IMR-90 (cell line): ENCODE results near the gene KIF6. TPM values are rescaled to one million over a fixed set of nuclear protein-coding genes. Genes with fewer than 3 reads are reported as not detected.

Experiments used
- ATAC-seq: fragments of 200-7000 bp; cut with Tn5 transposase; 2 replicates; pipeline ENCODE4 v1.9.1; 2020; ENCODE audit warnings: low read depth, mild to moderate bottlenecking, moderate library complexity
- BruUV-seq: library from RNA; stranded (reverse); fragments of 400-500 nt; replicated peaks from 2 replicates; lab custom pipeline; 2021; lab: Mats Ljungman, UMichigan
- CTCF ChIA-PET: fragments of 300-600 bp; formaldehyde crosslinking; extraction: SDS; loops from one replicate; lab custom pipeline; 2021; ENCODE audit warnings: antibody characterized with exemption; lab: Yijun Ruan, JAX
- POLR2A ChIA-PET: fragments of 300-600 bp; sonication (Branson Sonifier 250); formaldehyde crosslinking; loops from one replicate; lab custom pipeline; 2022; ENCODE audit warnings: antibody characterized with exemption; ENCODE audit not compliant: unreplicated experiment; lab: Charles Lee
- DNase-seq: peaks from one replicate; pipeline ENCODE4 v3.0.0; 2013
- H2AFZ ChIP-seq: replicated peaks from 2 replicates; pipeline ENCODE3; 2013; ENCODE audit warnings: low read length, mild to moderate bottlenecking; ENCODE audit not compliant: poor library complexity
- H2AK5ac ChIP-seq: 2 replicates; pipeline ENCODE4 v1.6.1; 2013; ENCODE audit warnings: low read depth, low read length, inconsistent platforms
- H2AK9ac ChIP-seq: replicated peaks from 2 replicates; pipeline ENCODE3; 2013; ENCODE audit warnings: mild to moderate bottlenecking, low read depth, low read length, moderate library complexity; ENCODE audit not compliant: poor library complexity
- H2BK120ac ChIP-seq: 2 replicates; pipeline ENCODE4 v1.6.1; 2013; ENCODE audit warnings: low read depth, low read length, inconsistent platforms
- H2BK15ac ChIP-seq: 3 replicates; pipeline ENCODE4 v1.6.1; 2013; ENCODE audit warnings: low read depth, low read length, inconsistent platforms
- H2BK20ac ChIP-seq: 2 replicates; pipeline ENCODE4 v1.6.1; 2013; ENCODE audit warnings: low read depth, mild to moderate bottlenecking, inconsistent platforms, low read length, moderate library complexity
- H2BK5ac ChIP-seq: 2 replicates; pipeline ENCODE4 v1.6.1; 2013; ENCODE audit warnings: mild to moderate bottlenecking, low read depth, low read length, inconsistent platforms; ENCODE audit not compliant: poor library complexity, severe bottlenecking
- H3K14ac ChIP-seq: replicated peaks from 2 replicates; pipeline ENCODE4 v1.6.1; 2013; ENCODE audit warnings: low read depth, low read length, inconsistent platforms
- H3K18ac ChIP-seq: 2 replicates; pipeline ENCODE4 v1.6.1; 2013; ENCODE audit warnings: low read depth, low read length, control low read depth
- H3K23ac ChIP-seq: 2 replicates; pipeline ENCODE4 v1.6.1; 2013; ENCODE audit warnings: low read depth, low read length, inconsistent platforms
- H3K27ac ChIP-seq: 2 replicates; pipeline ENCODE4 v1.5.1; 2013; ENCODE audit warnings: mild to moderate bottlenecking, control low read depth, low read length; ENCODE audit not compliant: insufficient read depth
- H3K27me3 ChIP-seq: 2 replicates; pipeline ENCODE4 v1.6.1; 2013; ENCODE audit warnings: low read length; ENCODE audit not compliant: control insufficient read depth, insufficient read depth
- H3K36me3 ChIP-seq: 2 replicates; pipeline ENCODE4 v1.6.1; 2013; ENCODE audit warnings: low read length, mixed read lengths; ENCODE audit not compliant: control insufficient read depth, insufficient read depth
- H3K4ac ChIP-seq: 2 replicates; pipeline ENCODE4 v1.6.1; 2013; ENCODE audit warnings: low read depth, low read length, inconsistent platforms
- H3K4me1 ChIP-seq: 2 replicates; pipeline ENCODE4 v1.6.1; 2013; ENCODE audit warnings: low read length, mixed read lengths; ENCODE audit not compliant: control insufficient read depth, insufficient read depth
- H3K4me2 ChIP-seq: 2 replicates; pipeline ENCODE4 v1.6.1; 2013; ENCODE audit warnings: low read depth, mild to moderate bottlenecking, control low read depth, low read length, moderate library complexity
- H3K4me3 ChIP-seq: 2 replicates; pipeline ENCODE4 v1.5.1; 2013; ENCODE audit warnings: low read depth, mild to moderate bottlenecking, control low read depth, low read length, moderate library complexity; ENCODE audit not compliant: insufficient read depth
- H3K56ac ChIP-seq: 2 replicates; pipeline ENCODE4 v1.6.1; 2013; ENCODE audit warnings: low read length, inconsistent platforms; ENCODE audit not compliant: insufficient read depth; ENCODE audit errors: extremely low read depth
- H3K79me1 ChIP-seq, 2 experiments: 2 replicates each; pipeline ENCODE4 v1.6.1; 2013; ENCODE audit warnings: low read length in 2 of 2, inconsistent platforms in 1 of 2, low read depth in 1 of 2
- H3K9ac ChIP-seq: 2 replicates; pipeline ENCODE4 v1.6.1; 2013; ENCODE audit warnings: low read depth, low read length, control low read depth
- H3K9me1 ChIP-seq: 2 replicates; pipeline ENCODE4 v1.6.1; 2013; ENCODE audit warnings: low read length, inconsistent platforms; ENCODE audit not compliant: insufficient read depth
- H3K9me3 ChIP-seq: 2 replicates; pipeline ENCODE4 v1.6.1; 2013; ENCODE audit warnings: low read length; ENCODE audit not compliant: control insufficient read depth, insufficient read depth
- H4K20me1 ChIP-seq: 2 replicates; pipeline ENCODE4 v1.6.1; 2013; ENCODE audit warnings: low read length, inconsistent platforms; ENCODE audit not compliant: insufficient read depth
- H4K5ac ChIP-seq: 2 replicates; pipeline ENCODE4 v1.6.1; 2013; ENCODE audit warnings: mild to moderate bottlenecking, low read depth, low read length, control low read depth
- H4K8ac ChIP-seq, 2 experiments: 2 replicates each; pipeline ENCODE4 v1.6.1; 2013; ENCODE audit warnings: low read depth in 2 of 2, low read length in 2 of 2, control low read depth in 1 of 2, inconsistent platforms in 1 of 2
- H4K91ac ChIP-seq: 2 replicates; pipeline ENCODE4 v1.6.1; 2013; ENCODE audit warnings: low read depth, low read length, inconsistent platforms; ENCODE audit not compliant: insufficient read depth
- BHLHE40 ChIP-seq: fragments of 150-350 bp; IDR thresholded peaks from 2 replicates; pipeline ENCODE4 v1.6.1; 2016; ENCODE audit warnings: mild to moderate bottlenecking, low read depth, low read length
- CEBPB ChIP-seq: IDR thresholded peaks from 2 replicates; pipeline ENCODE4 v1.6.1; 2012; ENCODE audit warnings: low read depth, low read length, improper control_type of control experiment
- CHD1 ChIP-seq: IDR thresholded peaks from 2 replicates; pipeline ENCODE4 v1.6.1; 2012; ENCODE audit warnings: low read depth, low read length, improper control_type of control experiment
- ELK1 ChIP-seq: fragments of 150-350 bp; IDR thresholded peaks from 2 replicates; pipeline ENCODE4 v1.6.1; 2016; ENCODE audit warnings: low read depth, mild to moderate bottlenecking, low read length, moderate library complexity, borderline replicate concordance
- MAFK ChIP-seq: IDR thresholded peaks from 2 replicates; pipeline ENCODE4 v1.6.1; 2012; ENCODE audit warnings: low read depth, low read length, improper control_type of control experiment
- MAZ ChIP-seq: IDR thresholded peaks from 2 replicates; pipeline ENCODE4 v1.6.1; 2012; ENCODE audit warnings: low read depth, mild to moderate bottlenecking, low read length, improper control_type of control experiment, moderate library complexity, borderline replicate concordance
- NFE2L2 ChIP-seq: fragments of 150-350 bp; IDR thresholded peaks from 2 replicates; pipeline ENCODE4 v1.6.1; 2016; ENCODE audit warnings: low read depth, mild to moderate bottlenecking, low read length
- RAD21 ChIP-seq: IDR thresholded peaks from 2 replicates; pipeline ENCODE4 v1.6.1; 2012; ENCODE audit warnings: low read length, improper control_type of control experiment
- RCOR1 ChIP-seq: IDR thresholded peaks from 2 replicates; pipeline ENCODE4 v1.6.1; 2012; ENCODE audit warnings: mild to moderate bottlenecking, low read length, improper control_type of control experiment; ENCODE audit not compliant: insufficient replicate concordance
- RFX5 ChIP-seq: IDR thresholded peaks from 2 replicates; pipeline ENCODE4 v1.8.0; 2012; ENCODE audit warnings: low read depth, mild to moderate bottlenecking, low read length, moderate library complexity
- SMC3 ChIP-seq: fragments of 150-350 bp; IDR thresholded peaks from 2 replicates; pipeline ENCODE4 v1.6.1; 2016; ENCODE audit warnings: low read depth, mild to moderate bottlenecking, antibody characterized with exemption, low read length, moderate library complexity
- USF2 ChIP-seq: fragments of 150-350 bp; IDR thresholded peaks from 2 replicates; pipeline ENCODE4 v1.6.1; 2017; ENCODE audit warnings: mild to moderate bottlenecking, antibody characterized with exemption, low read length, low read depth
- WGBS, 2 experiments: methylation state at CpG; one replicate each; pipeline versions ENCODE4 v1.1.5 to v1.1.7; 2013; ENCODE audit warnings: missing lambda C conversion rate in 2 of 2; ENCODE audit not compliant: insufficient read length in 1 of 2; ENCODE audit errors: extremely low coverage in 2 of 2; 5-methylcytosine and 5-hydroxymethylcytosine counted together
- dilution Hi-C: fragments of 300-500 bp; cut with HindIII; formaldehyde crosslinking; loops from one replicate; pipeline ENCODE4 v1.14.3; 2018; ENCODE audit warnings: low sequenced_read_pairs; ENCODE audit not compliant: unreplicated experiment
- in situ Hi-C: fragments of 300-500 bp; cut with MboI; formaldehyde crosslinking; loops from 3 replicates; pipeline ENCODE4 v1.14.3; 2019; ENCODE audit warnings: low sequenced_read_pairs, inconsistent platforms, mixed read lengths
- intact Hi-C: fragments of 100-400 bp; cut with micrococcal nuclease; formaldehyde crosslinking; loops from 2 replicates; pipeline ENCODE4 v1.10.0; 2022
- polyA plus RNA-seq, 3 experiments: library from polyadenylated mRNA; depleted of rRNA; stranded (reverse); fragments of >200 nt; gene quantifications; 2 replicates each; pipeline ENCODE4 v1.2.3, GENCODE V29; 2012; ENCODE audit warnings: low replicate concordance in 1 of 3
- total RNA-seq: library from RNA; depleted of rRNA; stranded (reverse); fragments of >200 nt; gene quantifications from 2 replicates; pipeline ENCODE4 v1.2.3, GENCODE V29; 2012
- TF ChIP-seq, protein P1 (sequence below): conservative IDR thresholded peaks from 2 replicates; pipeline ENCODE4 v1.5.1; 2012; ENCODE audit warnings: mild to moderate bottlenecking, low read depth, low read length, improper control_type of control experiment

The KIF6 gene
- total and polyA plus RNA-seq, 2 of the 4 experiments (the other 2 are of a cell fraction) = under 0.01 to 0.10 TPM

DNA sequence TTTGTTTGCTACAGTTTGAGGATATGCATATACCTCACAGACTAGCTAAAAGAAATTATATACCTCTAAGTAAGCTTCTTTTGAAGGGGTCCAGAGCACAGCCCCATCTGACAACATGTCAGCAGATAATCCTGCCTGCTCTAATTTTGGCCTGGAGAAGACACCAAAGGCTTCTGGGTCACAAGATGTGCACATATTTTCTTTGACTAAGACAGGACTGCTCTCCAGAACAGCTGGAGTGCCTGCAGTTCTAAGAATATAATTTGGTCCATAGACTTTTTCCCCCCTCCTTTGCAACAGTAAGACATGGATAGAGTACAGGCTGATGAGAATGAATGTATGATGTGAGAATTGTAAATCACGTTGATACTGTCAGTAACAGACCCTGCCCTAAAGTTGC, 294.8 kb downstream of the KIF6 start:
- no peak overlapping the region for H2BK20ac ChIP-seq
- H3K79me1 ChIP-seq = no peaks in the 10 kb centered on the region
- no peak overlapping the region for H3K4ac ChIP-seq
- no peak overlapping the region for H4K5ac ChIP-seq
- ChIA-PET POLR2A (no interaction called here), CTCF (no interaction called here)
- no peaks in the 10 kb centered on the region for H3K9me3 ChIP-seq
- no peak overlapping the region for H3K4me3 ChIP-seq
- no peak for TF ChIP-seq SMC3
- TF ChIP-seq RFX5 = no peak
- TF ChIP-seq CHD1 = no peak
- TF ChIP-seq BHLHE40 = no peak
- TF ChIP-seq USF2 = no peak
- TF ChIP-seq MAFK = no peak
- TF ChIP-seq CEBPB = no peak
- TF ChIP-seq RCOR1 = no peak
- no peak for TF ChIP-seq NFE2L2
- TF ChIP-seq ELK1 = no peak
- no peak for TF ChIP-seq MAZ
- TF ChIP-seq RAD21 = no peak
- TF ChIP-seq, protein P1, sequence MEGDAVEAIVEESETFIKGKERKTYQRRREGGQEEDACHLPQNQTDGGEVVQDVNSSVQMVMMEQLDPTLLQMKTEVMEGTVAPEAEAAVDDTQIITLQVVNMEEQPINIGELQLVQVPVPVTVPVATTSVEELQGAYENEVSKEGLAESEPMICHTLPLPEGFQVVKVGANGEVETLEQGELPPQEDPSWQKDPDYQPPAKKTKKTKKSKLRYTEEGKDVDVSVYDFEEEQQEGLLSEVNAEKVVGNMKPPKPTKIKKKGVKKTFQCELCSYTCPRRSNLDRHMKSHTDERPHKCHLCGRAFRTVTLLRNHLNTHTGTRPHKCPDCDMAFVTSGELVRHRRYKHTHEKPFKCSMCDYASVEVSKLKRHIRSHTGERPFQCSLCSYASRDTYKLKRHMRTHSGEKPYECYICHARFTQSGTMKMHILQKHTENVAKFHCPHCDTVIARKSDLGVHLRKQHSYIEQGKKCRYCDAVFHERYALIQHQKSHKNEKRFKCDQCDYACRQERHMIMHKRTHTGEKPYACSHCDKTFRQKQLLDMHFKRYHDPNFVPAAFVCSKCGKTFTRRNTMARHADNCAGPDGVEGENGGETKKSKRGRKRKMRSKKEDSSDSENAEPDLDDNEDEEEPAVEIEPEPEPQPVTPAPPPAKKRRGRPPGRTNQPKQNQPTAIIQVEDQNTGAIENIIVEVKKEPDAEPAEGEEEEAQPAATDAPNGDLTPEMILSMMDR = no peak
- no peaks in the 10 kb centered on the region for H3K27me3 ChIP-seq
- in situ Hi-C loops = no loop called here
- H2BK5ac ChIP-seq = no peak overlapping the region
- H4K20me1 ChIP-seq = no peaks in the 10 kb centered on the region
- H3K4me2 ChIP-seq = no peak overlapping the region
- H2AK9ac ChIP-seq = no peak overlapping the region
- no peak for DNase-seq
- H3K18ac ChIP-seq = no peak overlapping the region
- H4K8ac ChIP-seq = no peak overlapping the region
- dilution Hi-C loops = no loop called here
- BruUV-seq = no TSS peak
- no peak overlapping the region for H2AFZ ChIP-seq
- no peak overlapping the region for H3K56ac ChIP-seq
- no peak for ATAC-seq
- H4K91ac ChIP-seq = no peak overlapping the region
- H3K14ac ChIP-seq = no peak overlapping the region
- no peaks in the 10 kb centered on the region for H3K36me3 ChIP-seq
- H3K23ac ChIP-seq = no peak overlapping the region
- no peak overlapping the region for H2AK5ac ChIP-seq
- no CpG with 5 or more reads among the region's 1 CpG for WGBS, 2 experiments
- H3K9me1 ChIP-seq = no peaks in the 10 kb centered on the region
- intact Hi-C loops = no loop called here
- no peak overlapping the region for H3K9ac ChIP-seq
- H2BK15ac ChIP-seq = no peak overlapping the region
- no peaks in the 10 kb centered on the region for H3K4me1 ChIP-seq
- no peak overlapping the region for H3K27ac ChIP-seq
- H2BK120ac ChIP-seq = no peak overlapping the region
